ENCODE results near the gene CLCF1. TPM values are rescaled to one million over a fixed set of nuclear protein-coding genes. Genes with fewer than 3 reads are reported as not detected.
A peak's percentile ranks its signal among the peaks of the same experiment; 100 is the strongest.

CLCF1 gene
- total and polyA plus RNA-seq, 2 of the 13 experiments (the other 11 are each of a cell fraction or from before 2014, with no cell fraction given) = 0.49 to 0.78 TPM

- TF ChIP-seq MLXIP (CRISPR knock-in tag; IDR thresholded peaks at IDR 0.05; ENCODE audit: borderline replicate concordance) (no peak), ZBTB42 (CRISPR knock-in tag; IDR thresholded peaks at IDR 0.05) (no peak; the same call in 1 of the 2 replicates), CHD4 (IDR thresholded peaks at IDR 0.05; ENCODE audit: borderline replicate concordance, low read length) (no peak), SP5 (CRISPR knock-in tag; IDR thresholded peaks at IDR 0.05; ENCODE audit: borderline replicate concordance, low read depth) (peak; percentile 8; the same call in 1 of the 2 replicates), MAFF (IDR thresholded peaks at IDR 0.05; ENCODE audit: low read depth, low read length) (no peak), ZNF597 (CRISPR knock-in tag; IDR thresholded peaks at IDR 0.05) (no peak), TMF1 (CRISPR knock-in tag; IDR thresholded peaks at IDR 0.05; ENCODE audit: low read depth) (no peak), FOXP1 (IDR thresholded peaks at IDR 0.05) (no peak), FOXP1 (CRISPR knock-in tag; IDR thresholded peaks at IDR 0.05) (no peak)
Observed at GRCh38 chr11:67317205-67317887, 56.1 kb downstream of the CLCF1 start (continued).

All from HepG2 (cell line).